Duodenal mucosa (tissue), 2 donors: ENCODE measurements around the gene LPIN1.

ENCODE experiments used
- H3K27ac ChIP-seq: one replicate; pipeline ENCODE4 v1.7.0; 2013; ENCODE audit warnings: low read depth, low read length
- H3K27me3 ChIP-seq, 2 donors: one replicate each; pipeline ENCODE4 v1.7.0; 2013; ENCODE audit warnings: low read length in 2 of 2, control low read depth in 1 of 2; ENCODE audit not compliant: insufficient read depth in 2 of 2, control insufficient read depth in 1 of 2
- H3K36me3 ChIP-seq, 2 donors: one replicate each; pipeline ENCODE4 v1.7.0; 2013; ENCODE audit warnings: low read length in 2 of 2, control low read depth in 1 of 2; ENCODE audit not compliant: insufficient read depth in 2 of 2, control insufficient read depth in 1 of 2
- H3K4me1 ChIP-seq, 2 donors: one replicate each; pipeline ENCODE4 v1.7.0; 2013; ENCODE audit warnings: low read length in 2 of 2, control low read depth in 1 of 2; ENCODE audit not compliant: insufficient read depth in 2 of 2, control insufficient read depth in 1 of 2
- H3K4me3 ChIP-seq, 2 donors: one replicate each; pipeline ENCODE4 v1.7.0; 2013; ENCODE audit warnings: low read length in 2 of 2, low read depth in 1 of 2
- H3K9ac ChIP-seq, 2 donors: one replicate each; pipeline ENCODE4 v1.7.0; 2013; ENCODE audit warnings: low read length in 2 of 2, low read depth in 1 of 2
- H3K9me3 ChIP-seq, 2 donors: one replicate each; pipeline ENCODE4 v1.7.0; 2013; ENCODE audit warnings: low read length in 2 of 2, control low read depth in 1 of 2; ENCODE audit not compliant: control insufficient read depth in 1 of 2

The LPIN1 gene

DNA sequence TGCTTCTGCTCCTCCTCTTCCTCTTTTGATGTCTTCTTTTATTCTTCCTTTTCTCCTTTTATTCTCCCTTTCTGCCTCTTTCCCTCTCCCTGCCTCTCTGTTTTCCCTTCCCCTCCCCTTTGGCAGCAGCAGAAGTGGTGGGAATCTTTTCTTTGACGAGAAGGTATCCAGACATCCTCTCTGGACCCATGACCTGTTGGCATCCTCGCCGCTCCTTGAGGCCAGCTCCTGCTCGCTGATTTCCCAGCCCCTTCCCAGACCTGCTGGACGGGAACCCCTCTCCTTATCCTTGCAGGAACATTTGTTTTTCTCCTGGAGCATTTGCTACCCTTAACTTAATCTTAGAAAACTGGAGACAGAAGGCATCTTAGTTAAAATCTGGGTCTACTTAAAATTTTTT, 130.5 kb downstream of the LPIN1 start:
- Histone ChIP-seq H3K27ac (no peak overlapping the region), H3K9me3 (no peaks in the 10 kb centered on the region), H3K4me3 (no peak overlapping the region), H3K9ac (no peak overlapping the region), H3K36me3 (no peaks in the 10 kb centered on the region), H3K27me3 (no peaks in the 10 kb centered on the region), H3K4me1 (peaks cover 0 to 6% of the 10 kb centered on the region in 2 donors)
